NCI-H1436 (cell line): ENCODE data around the gene FAM193A.
"Not testable (repeated sequence)": the region's sequence is repeated elsewhere in the genome, so short reads cannot be mapped to it uniquely, and the experiment has no call there.

Source experiments
- DNase-seq: peaks from one replicate; lab custom pipeline; 2025; lab: John Stamatoyannopoulos, UW

The FAM193A gene

DNA sequence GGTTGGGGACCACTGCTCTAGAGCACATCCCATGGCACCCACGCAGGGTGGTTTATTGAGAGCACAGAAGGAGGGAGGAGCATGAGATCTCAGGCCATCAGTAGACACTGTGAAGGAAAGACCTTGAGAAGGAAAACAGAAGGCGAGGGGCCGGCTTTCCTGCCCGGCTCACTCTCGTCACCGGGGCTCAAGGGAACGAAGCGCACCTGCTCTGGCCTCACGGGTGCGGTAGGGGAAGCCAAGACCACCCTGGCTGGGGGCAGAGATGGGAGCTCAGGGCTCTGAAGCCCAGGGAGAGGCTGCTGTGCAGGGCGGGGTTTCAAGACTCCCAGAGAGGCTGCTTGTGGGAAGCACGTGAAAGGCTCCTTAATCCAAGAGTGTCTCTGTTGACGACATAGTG is 113.8 kb downstream of the FAM193A start:
- no peak for DNase-seq

DNA sequence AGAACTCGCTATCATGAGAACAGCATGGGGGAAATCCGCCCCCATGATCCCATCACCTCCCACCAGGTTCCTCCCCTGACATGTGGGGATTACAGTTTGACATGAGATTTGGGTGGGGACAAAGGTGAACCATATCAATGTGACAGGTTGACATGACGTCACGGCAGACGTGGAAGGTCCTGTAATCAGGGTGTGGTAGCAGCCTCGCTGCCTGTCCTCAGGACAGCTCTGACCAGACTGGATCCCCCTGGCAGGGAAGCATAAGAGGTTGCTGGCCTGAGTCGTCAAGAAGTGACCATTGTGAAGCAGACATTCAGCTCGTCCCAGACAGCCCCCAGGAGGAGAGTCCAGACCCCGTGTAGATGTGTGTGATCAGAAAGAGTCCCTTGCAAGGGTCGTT is 115.1 kb downstream of the FAM193A start:
- no peak for DNase-seq

DNA sequence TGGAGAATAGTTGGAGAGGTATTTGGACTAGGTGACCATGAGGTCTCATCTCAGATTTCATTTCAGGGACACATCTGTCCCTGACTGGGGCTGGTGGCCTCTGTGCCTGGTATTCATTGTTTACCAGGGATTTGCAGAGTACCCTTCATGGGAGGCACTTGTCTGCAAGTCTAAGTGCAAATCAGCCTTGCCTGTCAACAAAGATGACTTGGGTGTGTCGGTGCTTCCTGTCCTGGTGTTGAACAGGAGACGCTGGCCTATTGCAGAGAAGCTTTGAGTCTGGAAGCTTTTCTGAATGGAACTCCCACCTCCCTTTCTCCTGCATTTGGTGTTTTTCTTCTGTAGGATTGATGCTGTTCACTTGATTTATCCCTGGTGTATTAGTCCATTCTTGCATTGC is 115.6 kb downstream of the FAM193A start:
- DNase-seq: no peak

DNA sequence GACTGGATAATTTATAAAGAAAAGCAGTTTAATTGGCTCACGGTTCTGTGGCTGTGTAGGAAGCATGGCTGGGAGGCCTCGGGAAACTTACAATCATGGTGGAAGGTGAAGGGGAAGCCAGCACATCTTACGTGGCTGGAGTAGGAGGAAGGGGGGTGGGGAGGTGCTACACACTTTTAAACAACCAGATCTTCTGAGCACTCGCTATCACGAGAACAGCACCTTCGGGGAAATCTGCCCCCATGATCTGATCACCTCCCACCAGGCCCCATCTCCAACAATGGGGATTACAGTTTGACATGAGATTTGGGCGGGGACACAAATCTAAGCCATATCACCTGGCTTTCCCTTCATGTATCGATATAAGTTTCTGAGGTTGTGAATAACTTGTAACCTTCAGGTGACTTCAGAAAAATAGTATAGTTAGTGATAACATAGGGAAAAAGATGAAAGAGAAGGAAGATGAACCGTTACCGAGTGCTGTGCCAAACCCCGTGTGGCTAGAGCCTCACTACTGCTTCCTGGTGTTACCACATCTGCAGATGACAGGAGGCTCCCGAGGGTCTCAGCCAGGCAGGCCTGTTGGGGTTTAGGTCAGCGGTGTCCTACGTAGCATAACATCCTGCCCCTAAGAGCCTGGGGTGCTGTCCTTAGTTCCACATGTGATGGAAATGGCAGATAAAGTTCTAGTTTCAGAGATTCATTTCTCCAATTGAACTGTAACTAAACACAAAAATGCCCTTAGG is 116.1 kb downstream of the FAM193A start:
- DNase-seq: no peak

DNA sequence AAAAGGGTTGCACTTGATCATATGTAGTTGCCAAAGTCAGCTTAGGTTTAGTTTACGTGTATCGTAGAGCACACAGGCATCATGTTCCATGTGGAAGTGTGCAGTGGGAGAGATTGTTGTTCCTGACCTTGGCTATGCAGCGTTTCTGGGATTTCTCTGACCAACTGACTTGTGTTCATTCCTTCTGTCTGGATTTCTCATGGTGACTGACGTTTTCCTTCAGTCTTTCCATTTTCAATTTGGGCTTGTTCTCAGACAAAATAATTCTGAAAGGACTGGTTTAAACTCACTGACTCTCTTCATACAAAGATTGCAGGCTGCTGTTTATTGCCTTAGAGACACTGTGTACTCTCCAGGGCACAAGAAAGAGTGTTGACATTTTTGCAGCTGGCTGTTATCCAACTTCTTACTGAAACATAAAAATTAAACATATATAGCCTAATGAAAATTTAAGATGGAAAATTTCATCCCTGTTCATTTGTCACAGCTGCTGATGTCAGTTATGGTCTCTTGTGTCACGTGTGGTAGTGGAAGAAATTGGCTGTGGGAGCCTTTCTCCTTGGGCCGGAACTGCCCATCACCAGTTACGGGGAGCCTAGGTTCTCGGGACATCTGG is 124.3 kb downstream of the FAM193A start:
- no peak for DNase-seq

DNA sequence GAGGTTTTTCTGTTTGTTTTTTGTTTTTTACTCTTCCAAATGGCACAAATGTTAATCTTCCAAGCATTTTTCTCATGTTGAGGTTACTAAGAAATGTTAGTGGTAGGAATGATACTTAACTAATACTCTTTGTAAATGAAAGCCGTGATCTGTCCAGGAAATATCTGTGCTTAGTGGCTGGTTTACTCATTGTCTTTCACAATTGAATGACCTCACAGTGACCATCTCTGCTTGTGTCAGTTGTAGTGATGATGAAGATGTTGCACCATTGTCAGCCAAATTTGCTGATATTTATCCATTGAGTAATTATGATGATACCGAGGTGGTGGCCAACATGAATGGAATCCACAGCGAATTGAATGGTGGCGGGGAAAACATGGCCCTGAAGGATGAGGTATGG is 126.2 kb downstream of the FAM193A start:
- DNase-seq: no peak

DNA sequence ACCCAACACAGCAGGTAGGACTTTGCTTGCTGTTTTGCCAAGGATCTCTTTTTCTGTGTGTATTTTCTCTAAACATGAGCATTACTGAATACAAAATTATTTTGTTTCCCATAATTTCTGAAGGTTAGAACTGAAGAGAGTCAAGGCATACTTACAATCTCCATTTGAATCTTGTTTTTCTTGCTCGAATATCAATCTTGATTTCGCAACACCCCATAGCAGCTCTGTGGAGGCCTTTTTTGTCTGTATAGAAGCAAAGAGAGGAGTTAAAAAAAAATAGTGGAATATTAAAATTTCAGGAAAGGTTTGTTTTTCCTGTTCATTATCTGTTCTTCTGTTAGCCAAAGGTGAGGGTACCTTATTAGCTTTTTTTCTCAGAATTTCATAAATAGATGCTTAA is 126.8 kb downstream of the FAM193A start:
- no peak for DNase-seq

DNA sequence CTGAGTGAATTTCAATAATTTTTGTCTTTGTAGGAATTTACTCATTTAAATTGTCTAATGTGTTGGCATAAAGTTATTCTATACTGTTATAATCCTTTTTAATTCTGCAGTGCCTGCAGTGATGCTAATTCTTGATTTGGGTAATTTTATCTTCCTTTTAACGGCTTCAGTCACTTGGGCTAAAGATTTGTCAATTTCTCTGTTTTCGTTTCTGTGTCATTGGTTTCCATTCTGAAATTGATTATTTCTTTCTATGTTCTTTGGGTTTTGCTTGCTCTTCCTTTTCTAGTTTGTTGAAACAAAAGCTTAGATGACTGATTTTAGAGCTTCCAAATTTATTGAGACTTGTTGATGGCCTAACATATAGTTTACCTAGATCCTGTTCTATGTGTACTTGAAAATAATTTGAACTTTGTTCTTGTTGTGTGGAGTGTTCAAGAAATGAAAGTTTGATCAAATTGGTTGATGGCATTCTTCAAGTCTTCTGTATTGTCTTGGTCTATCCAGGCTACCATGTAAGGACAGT is 130.3 kb downstream of the FAM193A start:
- DNase-seq: no peak

DNA sequence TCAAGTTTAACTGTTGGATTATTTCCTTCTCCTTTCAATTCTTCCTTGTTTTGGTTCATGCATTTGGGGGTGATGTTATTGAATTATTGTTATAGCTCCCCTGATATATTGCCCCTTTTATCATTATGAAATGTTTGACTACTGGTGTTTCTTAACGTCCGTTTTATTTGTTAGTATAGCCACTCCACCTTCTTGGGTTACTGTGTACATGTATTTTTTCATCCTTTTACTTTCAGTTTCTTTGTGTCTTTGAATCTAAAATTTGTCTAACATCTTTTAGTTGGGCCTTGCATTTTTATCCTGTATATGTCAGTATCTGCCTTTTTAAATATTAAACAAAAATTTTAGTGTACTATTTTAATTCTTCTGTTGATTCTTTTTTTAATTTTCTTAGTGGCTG is 131.0 kb downstream of the FAM193A start:
- no peak for DNase-seq

DNA sequence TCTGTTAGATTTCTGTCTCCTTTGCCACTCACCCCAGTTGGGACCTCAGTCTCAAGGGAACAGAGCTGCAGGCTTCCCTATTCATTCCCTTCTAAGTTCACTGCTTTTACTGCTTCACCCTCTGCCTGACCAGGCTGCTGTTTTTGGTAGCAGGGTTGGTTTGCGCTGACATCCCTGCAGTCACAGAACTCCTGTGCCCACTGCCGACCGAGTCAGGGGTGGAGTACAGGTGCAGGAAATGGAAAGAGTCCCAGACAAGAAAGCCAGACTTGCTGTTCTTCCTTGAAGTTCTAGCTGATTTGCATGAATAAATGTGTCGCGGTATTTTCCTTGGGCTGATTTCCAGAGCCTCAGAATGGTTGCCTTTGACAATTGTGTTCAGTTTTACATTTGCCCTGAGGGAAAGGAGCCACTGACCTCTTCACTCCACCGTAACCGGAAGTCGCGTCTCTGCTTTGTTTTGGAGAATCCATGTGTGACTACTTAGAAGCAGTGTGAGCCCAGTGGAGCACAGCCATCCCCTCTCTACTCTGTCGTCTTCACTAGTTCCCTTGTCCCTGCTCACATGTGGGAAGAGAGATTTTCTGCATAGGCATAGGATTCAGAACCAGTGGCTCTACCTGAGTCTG is 134.9 kb downstream of the FAM193A start:
- no peak for DNase-seq

DNA sequence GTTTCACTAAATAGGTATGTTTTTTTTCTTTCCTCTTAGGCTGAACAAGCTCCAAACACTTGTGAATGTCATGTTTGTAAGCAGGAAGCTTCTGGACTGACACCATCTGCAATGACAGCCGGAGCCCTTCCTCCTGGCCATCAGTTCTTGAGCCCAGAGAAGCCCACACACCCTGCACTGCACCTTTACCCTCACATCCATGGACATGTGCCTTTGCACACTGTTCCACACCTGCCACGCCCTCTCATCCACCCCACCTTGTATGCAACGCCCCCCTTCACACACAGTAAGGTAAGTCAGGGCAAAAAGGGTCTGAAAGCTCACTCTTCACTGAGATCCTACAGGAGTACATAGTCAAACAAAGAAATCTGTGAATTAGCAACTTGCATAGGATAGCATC is 135.6 kb downstream of the FAM193A start:
- DNase-seq: no peak

DNA sequence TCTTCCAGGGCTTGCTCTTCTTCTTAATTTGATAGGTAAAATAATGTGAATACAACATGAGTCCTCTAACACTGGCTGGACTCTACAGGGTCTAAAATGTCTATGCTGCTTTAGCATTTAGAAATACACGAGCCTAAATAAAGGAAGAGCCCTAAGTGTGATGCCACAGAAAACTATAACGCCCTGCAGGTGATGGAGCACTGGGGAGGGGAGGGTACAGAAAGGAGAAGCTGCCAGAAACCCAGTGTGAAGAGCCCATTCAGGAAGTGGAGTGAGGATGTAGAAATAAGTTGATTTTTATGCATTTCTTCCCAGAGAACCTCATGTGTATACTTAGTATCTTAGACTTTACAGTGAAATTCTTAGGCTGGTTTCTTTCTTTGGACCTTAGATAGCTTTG is 136.3 kb downstream of the FAM193A start:
- no peak for DNase-seq

DNA sequence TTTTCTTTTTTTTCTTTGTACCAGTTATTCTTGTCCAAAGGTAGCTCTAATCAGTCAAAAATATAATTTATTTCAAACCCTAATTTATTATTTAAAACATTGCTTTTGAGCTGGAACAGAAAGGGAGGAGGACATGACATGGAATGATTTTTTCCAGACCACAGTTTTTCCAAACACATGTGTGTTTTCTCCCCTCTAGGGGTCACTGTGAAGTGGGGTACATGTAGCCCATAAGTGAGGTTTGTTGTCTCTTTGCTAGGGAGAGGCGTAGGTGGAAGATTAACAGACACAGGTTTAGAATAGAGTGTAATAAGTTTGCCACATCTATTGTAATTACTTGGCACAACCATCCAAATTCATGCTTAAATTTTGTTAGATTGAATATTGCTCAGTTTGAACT is 136.7 kb downstream of the FAM193A start:
- DNase-seq: no peak

DNA sequence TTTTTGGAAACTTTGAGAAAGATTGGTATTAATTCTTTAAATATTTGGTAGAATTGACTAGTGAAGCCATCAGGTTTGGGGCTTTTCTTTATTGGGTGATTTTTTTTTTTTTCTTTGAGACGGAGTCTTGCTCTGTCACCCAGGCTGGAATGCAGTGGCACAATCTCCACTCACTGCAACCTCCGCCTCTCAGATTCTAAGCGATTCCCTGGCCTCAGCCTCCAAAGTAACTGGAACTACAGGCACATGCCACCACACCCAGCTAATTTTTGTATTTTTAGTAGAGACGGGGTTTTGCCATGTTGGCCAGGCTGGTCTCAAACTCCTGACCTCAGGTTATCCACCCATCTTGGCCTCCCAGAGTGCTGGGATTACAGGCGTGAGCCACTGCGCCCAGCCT is 143.3 kb downstream of the FAM193A start:
- not testable (repeated sequence) for DNase-seq

DNA sequence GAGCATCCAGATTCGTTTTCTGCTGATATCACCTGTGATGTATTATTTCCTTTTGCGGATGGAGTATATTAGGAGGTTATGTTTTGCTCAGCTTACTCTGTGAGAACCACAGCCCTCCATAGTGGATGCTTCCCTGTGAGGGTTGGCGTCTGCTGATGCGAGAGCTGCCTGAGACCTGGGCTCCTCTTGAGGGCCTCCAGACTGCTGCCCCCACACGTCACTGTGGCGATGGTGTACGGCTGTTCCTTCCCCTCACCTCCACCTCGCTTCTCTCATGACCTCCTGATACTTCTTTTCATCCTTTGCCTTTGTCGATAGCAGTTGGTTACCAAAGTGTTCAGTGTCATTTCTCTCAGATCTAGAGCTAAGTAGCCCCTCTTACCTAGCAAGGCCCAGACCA is 148.0 kb downstream of the FAM193A start:
- DNase-seq: no peak

DNA sequence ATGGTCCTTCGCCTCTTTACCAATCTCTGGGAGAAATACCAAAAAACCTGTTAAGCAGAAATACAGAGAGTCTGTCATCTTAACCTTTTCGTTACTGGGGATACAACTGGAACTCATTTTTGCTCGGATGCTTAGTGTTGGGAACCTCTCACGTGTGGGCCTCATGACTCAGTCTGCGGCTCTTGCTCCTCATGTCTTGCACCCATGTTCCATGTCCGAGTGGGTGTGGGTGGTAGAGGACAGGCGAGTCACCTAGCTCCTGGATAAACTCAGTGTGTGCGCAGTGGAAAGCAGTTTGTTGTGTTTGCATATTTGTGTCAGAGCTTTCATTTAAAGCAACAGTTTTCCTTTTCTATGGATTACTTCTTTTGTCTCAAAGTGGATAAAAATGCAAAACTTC is 149.1 kb downstream of the FAM193A start:
- DNase-seq: no peak

DNA sequence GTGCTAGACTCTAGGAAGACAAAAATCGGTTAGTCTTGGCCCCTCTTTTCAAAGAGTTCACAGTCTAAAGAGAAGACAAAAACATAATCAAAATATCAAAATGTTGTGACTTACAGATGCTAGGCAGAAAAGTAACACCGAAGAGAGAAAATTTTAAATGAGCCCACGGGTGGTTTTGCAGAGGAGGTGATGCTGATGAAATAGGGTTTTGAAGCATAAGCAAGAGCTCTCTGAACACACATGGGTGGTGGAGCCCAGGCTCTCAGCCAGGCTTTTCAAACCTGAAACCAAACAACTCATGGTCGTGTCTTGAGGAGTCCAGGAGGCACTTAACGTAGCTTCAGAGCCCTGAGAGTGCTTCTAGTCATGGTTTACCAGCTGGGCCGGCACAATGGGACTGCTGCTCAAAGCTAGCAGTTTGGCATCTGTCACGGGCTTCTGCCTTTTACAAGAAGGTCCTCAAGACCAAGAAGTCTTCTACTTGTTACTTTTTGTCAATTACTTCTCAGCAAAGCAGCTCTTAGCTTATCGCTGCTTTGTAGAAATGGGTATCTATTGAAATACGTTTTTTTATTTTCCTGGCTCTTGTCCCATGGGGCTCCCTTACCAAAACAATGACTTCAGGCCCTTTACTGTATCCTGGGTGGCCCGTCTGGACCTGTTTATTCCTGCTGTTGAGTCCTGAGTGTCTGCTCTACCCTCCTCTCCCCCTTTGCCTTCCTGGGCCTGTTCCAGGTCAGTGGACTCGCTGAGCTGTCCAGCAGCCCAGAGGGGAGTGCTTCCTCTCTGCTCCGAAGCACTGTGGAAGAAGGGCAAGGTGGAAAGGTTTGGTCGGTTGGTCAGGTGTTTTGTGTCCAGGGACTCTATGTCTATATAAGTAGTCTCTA is 150.2 kb downstream of the FAM193A start:
- no peak for DNase-seq

DNA sequence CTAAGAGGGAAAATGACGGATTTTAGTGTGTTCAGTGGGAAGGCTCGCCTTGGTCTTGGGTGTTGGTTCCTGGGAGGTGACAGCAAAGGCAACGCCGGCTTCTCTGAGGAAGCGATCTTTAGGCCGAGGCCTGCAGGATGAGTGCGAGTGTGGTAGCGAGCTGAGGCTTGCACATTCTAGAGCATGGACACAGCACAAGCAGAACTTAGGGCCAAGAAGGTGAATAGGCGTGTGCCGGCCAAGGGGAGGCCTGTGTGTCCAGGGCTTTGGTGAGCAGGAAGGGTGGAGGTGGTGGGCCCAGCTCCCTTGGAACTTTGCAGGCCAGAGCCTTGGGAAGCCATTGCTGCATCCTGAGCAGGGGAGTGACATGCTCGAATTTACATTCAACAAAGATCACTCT is 151.8 kb downstream of the FAM193A start:
- no peak for DNase-seq

DNA sequence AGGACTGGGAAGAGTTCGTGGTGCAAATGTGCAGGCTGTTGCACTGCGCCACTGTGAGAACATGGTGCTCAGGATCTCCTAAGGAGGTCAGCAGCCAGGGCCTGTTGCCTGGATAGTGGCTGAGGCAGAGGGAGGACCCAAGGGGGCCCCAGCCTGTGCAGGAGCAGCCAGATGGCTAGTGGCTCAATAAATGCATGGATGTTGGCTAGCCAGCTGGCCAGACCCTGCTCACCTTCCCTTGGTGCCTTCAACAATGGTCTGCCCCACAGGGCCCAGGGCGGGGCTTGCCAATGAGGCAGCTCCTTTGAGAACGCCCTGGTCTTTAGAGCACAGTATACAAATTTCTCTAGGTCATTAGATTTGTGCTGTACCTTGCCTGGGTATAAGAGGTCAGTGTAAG is 152.2 kb downstream of the FAM193A start:
- DNase-seq: no peak

DNA sequence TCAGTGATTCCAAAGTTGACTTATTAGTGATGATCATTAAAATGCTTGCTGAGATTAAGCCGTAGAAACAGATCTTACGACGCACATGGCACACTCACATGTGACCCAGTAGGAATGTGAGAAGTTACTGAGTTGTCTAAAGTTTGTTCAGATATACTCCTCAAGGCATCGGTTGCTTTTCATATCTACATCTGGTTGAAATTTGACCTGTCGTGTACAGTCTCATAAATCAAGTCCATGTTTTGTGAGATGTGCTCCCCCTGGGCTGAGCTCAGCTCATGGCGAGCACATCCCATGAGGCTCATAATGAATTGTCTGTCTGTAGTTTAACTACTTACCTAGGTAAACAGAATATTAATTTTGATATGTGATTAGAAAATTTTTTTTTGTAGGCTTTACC is 152.7 kb downstream of the FAM193A start:
- DNase-seq: no peak

DNA sequence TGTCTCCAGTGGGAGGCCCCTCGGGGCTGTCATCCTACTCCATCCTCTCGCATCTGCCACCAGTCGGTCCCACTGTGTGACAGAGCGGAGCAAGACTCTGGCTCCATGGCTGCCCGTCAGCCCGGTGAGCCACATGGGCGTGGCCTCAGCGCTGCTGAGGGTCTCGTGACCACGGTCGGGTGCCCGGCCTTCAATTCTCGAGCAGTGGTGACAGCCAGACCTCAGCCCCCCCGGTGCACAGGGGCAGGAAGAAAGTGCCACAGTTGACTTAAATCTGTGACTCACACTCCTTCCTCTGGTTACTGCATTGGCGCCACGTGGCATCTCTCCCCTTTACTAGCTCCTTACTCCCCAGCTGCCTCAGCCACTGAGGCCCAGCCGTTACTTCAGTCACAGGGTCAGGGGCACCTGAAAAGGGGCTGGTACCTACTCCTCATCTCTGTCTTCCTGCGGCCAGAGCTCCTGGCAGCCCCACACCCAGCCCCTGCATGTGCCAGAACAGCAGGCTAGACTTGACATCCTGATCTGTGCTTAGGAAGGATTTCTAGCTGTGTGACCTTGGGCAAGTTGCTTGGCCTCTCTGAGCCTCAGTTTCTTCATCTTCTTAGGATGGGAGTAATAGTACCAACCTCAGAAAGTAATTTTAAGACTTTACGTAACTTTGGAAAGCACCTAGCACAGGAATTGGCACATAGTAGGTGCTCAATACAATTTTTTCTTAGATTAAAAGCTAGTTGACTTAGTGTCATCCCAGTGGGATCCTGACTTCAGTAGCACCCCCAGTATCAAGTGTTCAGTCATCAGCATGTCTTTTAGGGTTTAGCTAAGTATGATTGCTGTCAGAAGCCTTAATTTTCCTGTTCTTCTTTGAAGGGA is 153.6 kb downstream of the FAM193A start:
- DNase-seq: no peak
